Measurements from ENCODE around the gene ITGB8.

ITGB8 gene

DNA sequence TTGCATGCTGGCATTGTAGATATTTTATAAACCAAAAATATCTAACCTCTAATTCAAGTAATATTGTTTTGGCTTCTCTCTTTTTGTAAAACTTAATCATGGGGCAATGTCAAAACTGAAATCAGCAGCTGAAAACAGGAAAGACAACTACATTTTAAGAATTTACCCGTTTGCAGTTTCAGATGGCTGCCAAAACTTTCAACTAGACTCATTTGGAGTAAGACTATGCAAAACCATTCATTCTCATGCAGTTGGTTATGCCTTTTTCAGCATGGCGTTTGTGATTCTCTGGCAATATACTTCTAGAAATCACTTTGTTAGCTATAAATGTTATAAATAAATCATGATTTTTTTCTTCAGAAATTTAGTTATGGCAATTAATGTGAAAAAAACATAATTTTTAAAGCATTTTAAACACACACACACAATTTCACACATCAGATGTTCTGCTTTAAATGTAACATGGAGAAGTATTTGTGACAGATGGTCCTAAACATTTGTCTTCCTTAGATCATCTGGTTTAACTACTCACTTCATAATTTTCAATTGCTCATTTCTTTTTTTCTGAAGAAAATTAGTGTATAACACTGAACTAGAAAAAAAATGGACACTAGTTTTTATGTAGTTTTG, 116.4 kb downstream of the ITGB8 start:
- no peak for TF ChIP-seq FOXP2 (optimal IDR thresholded peaks at IDR 0.05; ENCODE audit: control extremely low read depth, extremely low read length, insufficient read depth)
- Histone ChIP-seq H3K9ac (ENCODE audit: insufficient read length) (no peak overlapping the region), H3K27ac (no peak overlapping the region), H3K9me3 (ENCODE audit: low read depth, low read length) (no peaks in the 10 kb centered on the region), H3K4me3 (no peak overlapping the region), H3K36me3 (ENCODE audit: insufficient read depth, low read length) (no peaks in the 10 kb centered on the region)
- DNase-seq (ENCODE audit: low read depth, low spot score): no peak

DNA sequence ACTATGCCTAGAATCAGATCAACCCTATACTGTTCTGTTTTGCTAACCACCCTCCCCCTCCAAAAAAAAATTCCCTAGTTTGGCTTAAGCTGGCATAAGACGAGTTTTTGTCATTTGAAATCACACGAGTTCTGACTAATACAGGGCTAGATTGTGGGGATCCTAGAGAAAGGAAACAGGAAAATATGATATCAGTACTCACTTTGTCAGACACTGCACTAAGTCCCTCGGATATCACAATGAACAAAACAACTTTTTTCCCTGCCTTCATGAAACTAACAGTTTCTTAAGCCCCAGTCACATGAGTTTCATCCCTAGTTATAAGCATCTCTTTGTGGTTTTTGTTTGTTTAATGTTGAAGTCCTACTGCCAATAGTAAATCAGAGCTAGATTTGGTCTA, 118.5 kb downstream of the ITGB8 start:
- Histone ChIP-seq H3K36me3 (ENCODE audit: insufficient read depth, low read length) (no peaks in the 10 kb centered on the region), H3K9ac (ENCODE audit: insufficient read length) (no peak overlapping the region), H3K9me3 (ENCODE audit: low read depth, low read length) (no peaks in the 10 kb centered on the region), H3K4me3 (no peak overlapping the region), H3K27ac (no peak overlapping the region)
- TF ChIP-seq EZH2 (IDR thresholded peaks at IDR 0.05) (no peak), POLR2AphosphoS5 (IDR thresholded peaks at IDR 0.05; ENCODE audit: borderline replicate concordance, low read depth, low read length) (no peak), FOXP2 (optimal IDR thresholded peaks at IDR 0.05; ENCODE audit: control extremely low read depth, extremely low read length, insufficient read depth) (no peak)
- no peak for DNase-seq (ENCODE audit: low read depth, low spot score)

DNA sequence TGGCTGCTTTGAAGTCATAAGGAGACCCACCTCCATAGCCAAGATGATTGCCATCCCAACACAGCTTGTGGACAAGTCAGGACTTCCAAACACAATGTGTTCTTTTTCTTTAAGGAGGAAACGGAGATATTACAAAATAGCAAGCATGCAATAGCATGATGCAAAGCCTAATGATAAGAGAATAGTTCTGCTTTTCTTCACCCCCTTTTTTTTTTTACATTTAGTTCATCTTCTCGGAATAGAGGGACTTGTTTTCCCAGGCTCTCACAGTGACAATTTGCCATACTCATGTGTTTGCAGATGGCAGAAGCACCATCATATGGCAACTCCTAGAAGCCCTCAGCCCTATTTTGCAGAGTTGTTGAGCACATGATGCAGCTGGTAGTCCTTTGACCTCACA, 119.8 kb downstream of the ITGB8 start:
- TF ChIP-seq FOXP2 (optimal IDR thresholded peaks at IDR 0.05; ENCODE audit: control extremely low read depth, extremely low read length, insufficient read depth) (no peak), POLR2AphosphoS5 (IDR thresholded peaks at IDR 0.05; ENCODE audit: borderline replicate concordance, low read depth, low read length) (no peak), EZH2 (IDR thresholded peaks at IDR 0.05) (no peak)
- Histone ChIP-seq H3K27ac (no peak overlapping the region), H3K9ac (ENCODE audit: insufficient read length) (no peak overlapping the region), H3K9me3 (ENCODE audit: low read depth, low read length) (no peaks in the 10 kb centered on the region), H3K36me3 (ENCODE audit: insufficient read depth, low read length) (no peaks in the 10 kb centered on the region), H3K4me3 (no peak overlapping the region)
- DNase-seq (ENCODE audit: low read depth, low spot score): no peak

DNA sequence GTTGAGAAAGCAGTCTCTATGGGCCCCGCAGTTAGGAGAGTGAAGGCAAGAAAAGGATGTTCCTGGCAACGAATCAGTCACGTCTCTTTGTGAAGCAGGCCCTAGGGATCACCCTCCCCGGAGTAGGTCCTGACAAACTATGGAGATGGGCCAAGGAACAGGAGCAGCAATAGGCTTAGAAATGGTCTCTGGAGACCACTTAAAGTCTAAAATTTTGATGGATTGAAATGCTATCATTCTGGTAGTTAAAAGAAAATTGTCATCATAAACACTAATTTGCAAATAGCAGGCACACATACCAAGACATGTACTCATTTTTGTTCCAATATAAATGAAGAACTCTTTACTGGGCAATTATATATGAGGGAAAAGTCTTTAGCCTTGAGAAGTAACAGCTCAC, 123.5 kb downstream of the ITGB8 start:
- no peaks in the 10 kb centered on the region for H3K36me3 ChIP-seq (ENCODE audit: insufficient read depth, low read length)
- no peak for TF ChIP-seq FOXP2 (optimal IDR thresholded peaks at IDR 0.05; ENCODE audit: control extremely low read depth, extremely low read length, insufficient read depth)
- TF ChIP-seq EZH2 (IDR thresholded peaks at IDR 0.05): no peak
- TF ChIP-seq POLR2AphosphoS5 (IDR thresholded peaks at IDR 0.05; ENCODE audit: borderline replicate concordance, low read depth, low read length): no peak
- no peak overlapping the region for H3K9ac ChIP-seq (ENCODE audit: insufficient read length)
- no peaks in the 10 kb centered on the region for H3K9me3 ChIP-seq (ENCODE audit: low read depth, low read length)
- DNase-seq (ENCODE audit: low read depth, low spot score): no peak
- no peak overlapping the region for H3K4me3 ChIP-seq
- no peak overlapping the region for H3K27ac ChIP-seq

DNA sequence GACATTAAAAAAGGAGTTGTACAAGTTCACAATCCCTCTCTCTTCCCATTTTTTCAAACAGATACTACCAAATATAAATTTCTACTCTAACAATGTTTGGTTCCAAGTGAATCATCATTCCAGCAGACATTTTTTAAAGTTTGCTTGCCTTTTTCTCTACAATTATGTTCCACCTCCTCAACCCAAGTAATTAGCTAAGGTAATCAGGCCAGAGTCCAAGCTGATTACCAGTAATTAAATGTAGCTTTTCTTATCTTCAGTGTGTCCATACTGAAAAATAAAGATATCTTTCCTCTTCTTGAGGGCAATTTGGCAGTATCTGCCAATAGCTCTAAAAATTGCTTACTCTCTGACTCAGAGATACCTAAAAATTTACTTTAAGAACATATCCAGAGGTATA, 126.0 kb downstream of the ITGB8 start:
- no peak for TF ChIP-seq POLR2AphosphoS5 (IDR thresholded peaks at IDR 0.05; ENCODE audit: borderline replicate concordance, low read depth, low read length)
- TF ChIP-seq FOXP2 (optimal IDR thresholded peaks at IDR 0.05; ENCODE audit: control extremely low read depth, extremely low read length, insufficient read depth): no peak
- TF ChIP-seq EZH2 (IDR thresholded peaks at IDR 0.05): no peak
- no peak overlapping the region for H3K27ac ChIP-seq
- no peak for DNase-seq (ENCODE audit: low read depth, low spot score)

DNA sequence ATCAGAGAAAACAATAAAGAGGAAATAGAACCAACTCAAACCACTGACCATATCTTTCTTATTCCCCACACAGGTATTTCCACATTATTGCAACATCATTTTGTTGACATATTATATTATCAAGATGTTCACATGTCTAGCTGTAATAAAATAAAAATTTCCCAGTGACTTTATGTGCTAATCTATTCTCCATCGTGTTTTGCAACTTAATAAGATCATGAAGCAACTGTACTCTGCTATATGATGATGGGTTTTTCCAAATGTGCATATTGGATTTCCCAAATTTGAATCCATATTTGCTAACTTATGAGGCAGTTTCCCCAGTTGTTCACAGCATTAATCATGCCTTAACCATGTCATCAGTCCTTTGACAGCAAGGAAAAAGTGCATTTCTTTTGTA, 127.8 kb downstream of the ITGB8 start:
- Histone ChIP-seq H3K9me3 (ENCODE audit: low read depth, low read length) (no peaks in the 10 kb centered on the region), H3K27ac (no peak overlapping the region), H3K9ac (ENCODE audit: insufficient read length) (no peak overlapping the region), H3K36me3 (ENCODE audit: insufficient read depth, low read length) (no peaks in the 10 kb centered on the region), H3K4me3 (no peak overlapping the region)
- no peak for DNase-seq (ENCODE audit: low read depth, low spot score)
- TF ChIP-seq EZH2 (IDR thresholded peaks at IDR 0.05): no peak

More for the DNA sequence above, 126.0 kb downstream of the ITGB8 start:
- H3K9me3 ChIP-seq (ENCODE audit: low read depth, low read length): no peaks in the 10 kb centered on the region
- H3K4me3 ChIP-seq: no peak overlapping the region
- no peak overlapping the region for H3K9ac ChIP-seq (ENCODE audit: insufficient read length)
- no peaks in the 10 kb centered on the region for H3K36me3 ChIP-seq (ENCODE audit: insufficient read depth, low read length)

DNA sequence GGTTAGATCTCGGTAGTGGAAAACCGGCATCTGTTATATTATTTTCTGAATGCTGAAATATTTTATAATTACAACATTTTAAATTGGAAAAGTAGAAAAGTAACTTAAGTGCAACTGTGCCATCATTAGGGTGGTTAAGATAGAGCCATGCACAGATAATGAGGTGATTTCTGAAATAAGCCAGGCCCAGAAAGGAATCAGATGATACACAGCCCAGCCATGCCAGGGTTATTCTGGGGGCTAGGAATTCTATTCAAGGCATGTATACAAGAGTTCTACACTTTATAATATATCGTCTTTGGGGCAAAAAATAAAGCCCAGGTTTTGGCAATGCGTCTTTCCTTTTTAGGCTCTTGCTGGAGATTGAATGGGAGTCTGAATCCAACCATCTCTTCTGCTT, 128.7 kb downstream of the ITGB8 start:
- H3K4me3 ChIP-seq: no peak overlapping the region
- no peak overlapping the region for H3K9ac ChIP-seq (ENCODE audit: insufficient read length)
- no peaks in the 10 kb centered on the region for H3K36me3 ChIP-seq (ENCODE audit: insufficient read depth, low read length)
- no peak overlapping the region for H3K27ac ChIP-seq
- H3K9me3 ChIP-seq (ENCODE audit: low read depth, low read length): no peaks in the 10 kb centered on the region
- no peak for TF ChIP-seq EZH2 (IDR thresholded peaks at IDR 0.05)
- DNase-seq (ENCODE audit: low read depth, low spot score): no peak

DNA sequence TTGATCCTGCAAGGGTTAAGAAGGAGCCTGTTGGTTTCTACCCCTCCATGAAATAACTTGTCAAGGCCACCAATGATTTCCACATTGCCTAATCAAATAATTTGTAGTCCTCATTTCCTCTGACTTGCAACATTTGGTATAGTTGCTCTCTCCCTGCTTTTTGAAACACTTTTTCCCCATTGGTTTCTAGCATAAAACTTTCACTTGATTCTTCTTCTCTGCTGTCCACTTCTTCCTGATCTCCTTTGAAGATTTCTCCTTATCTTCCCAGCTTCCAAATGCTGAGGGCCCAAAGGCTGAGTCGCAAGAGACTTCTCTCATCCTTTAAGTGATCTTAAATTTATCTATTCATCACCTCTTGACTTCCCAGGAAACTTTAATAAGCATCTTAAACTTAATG, 134.2 kb downstream of the ITGB8 start:
- H3K27ac ChIP-seq: no peak overlapping the region
- H3K9ac ChIP-seq (ENCODE audit: insufficient read length): no peak overlapping the region
- no peak for DNase-seq (ENCODE audit: low read depth, low spot score)
- no peaks in the 10 kb centered on the region for H3K9me3 ChIP-seq (ENCODE audit: low read depth, low read length)
- no peaks in the 10 kb centered on the region for H3K36me3 ChIP-seq (ENCODE audit: insufficient read depth, low read length)
- no peak overlapping the region for H3K4me3 ChIP-seq
- TF ChIP-seq FOXP2 (optimal IDR thresholded peaks at IDR 0.05; ENCODE audit: control extremely low read depth, extremely low read length, insufficient read depth) (no peak), EZH2 (IDR thresholded peaks at IDR 0.05) (no peak), POLR2AphosphoS5 (IDR thresholded peaks at IDR 0.05; ENCODE audit: borderline replicate concordance, low read depth, low read length) (no peak)

All from SK-N-MC (cell line).